ENCODE data around the gene MTHFSD.

DNA sequence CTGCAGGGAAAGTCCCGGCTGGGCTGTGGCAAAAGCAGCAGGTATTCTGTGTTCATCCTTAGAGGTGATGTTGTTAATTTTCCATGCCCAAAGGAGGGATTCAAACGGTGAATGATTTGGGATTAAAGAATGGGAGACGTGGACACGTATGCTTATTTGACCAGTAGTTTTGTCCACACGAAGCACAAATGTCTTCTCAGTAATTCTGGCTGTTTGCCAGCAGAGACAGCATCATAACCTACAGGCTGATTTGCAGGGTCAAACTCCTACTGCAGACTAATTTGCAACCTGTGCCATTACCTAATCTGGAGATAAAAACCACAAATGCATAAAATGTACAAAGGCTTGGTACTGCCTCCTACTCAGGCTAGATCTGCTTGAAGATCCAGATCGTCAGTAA lies 14.1 kb downstream of the MTHFSD start:
- TF ChIP-seq, protein P1, sequence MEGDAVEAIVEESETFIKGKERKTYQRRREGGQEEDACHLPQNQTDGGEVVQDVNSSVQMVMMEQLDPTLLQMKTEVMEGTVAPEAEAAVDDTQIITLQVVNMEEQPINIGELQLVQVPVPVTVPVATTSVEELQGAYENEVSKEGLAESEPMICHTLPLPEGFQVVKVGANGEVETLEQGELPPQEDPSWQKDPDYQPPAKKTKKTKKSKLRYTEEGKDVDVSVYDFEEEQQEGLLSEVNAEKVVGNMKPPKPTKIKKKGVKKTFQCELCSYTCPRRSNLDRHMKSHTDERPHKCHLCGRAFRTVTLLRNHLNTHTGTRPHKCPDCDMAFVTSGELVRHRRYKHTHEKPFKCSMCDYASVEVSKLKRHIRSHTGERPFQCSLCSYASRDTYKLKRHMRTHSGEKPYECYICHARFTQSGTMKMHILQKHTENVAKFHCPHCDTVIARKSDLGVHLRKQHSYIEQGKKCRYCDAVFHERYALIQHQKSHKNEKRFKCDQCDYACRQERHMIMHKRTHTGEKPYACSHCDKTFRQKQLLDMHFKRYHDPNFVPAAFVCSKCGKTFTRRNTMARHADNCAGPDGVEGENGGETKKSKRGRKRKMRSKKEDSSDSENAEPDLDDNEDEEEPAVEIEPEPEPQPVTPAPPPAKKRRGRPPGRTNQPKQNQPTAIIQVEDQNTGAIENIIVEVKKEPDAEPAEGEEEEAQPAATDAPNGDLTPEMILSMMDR (IDR thresholded peaks at IDR 0.05), result no peak
- TF ChIP-seq POLR2A (IDR thresholded peaks at IDR 0.05) (no peak), EP300 (IDR thresholded peaks at IDR 0.05) (no peak)

All from tibial nerve (tissue), 4 donors.